ENCODE data around the gene ZDHHC14.

The ZDHHC14 gene

DNA sequence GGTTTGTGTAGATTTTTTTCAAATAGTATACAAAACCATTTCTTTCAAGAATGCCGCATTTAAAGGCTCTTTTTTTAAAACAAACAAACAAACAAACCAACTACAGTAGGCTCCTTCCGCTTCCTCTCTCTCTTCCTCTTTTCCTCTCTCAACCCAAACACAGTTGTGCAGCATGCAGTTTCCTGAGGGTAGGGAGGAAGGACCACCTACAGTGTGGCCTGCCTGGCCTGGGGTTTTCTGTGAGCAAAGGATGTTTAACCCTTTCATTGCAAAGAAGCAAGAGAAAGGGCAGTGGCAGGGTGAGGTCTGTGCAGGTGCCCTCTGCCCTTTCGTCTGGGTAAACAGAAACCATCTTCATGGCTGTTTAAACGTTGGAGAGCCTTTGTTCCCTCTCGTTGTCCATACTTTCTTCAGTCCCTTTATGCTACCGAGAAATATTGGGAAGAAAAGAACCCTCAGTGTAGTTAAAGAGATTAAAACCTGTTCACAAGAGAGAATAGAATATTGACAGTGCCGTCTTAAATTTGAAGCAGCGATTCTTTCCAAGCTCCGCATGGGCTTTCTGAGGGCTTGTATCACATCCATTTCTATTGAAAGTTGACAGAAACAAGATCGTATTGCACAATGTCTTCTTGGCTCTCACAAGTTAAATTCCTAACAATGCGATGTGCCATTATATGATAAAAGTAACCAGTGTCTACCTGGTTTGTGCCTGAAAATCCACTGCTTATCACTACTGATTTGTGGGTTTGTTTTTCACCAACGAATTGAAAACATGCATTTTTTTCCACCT, 226.5 kb downstream of the ZDHHC14 start:
- TF ChIP-seq CEBPB (IDR thresholded peaks at IDR 0.05), result peak; percentile 89
- no peak for TF ChIP-seq CREB1 (IDR thresholded peaks at IDR 0.05; ENCODE audit: low read depth)

DNA sequence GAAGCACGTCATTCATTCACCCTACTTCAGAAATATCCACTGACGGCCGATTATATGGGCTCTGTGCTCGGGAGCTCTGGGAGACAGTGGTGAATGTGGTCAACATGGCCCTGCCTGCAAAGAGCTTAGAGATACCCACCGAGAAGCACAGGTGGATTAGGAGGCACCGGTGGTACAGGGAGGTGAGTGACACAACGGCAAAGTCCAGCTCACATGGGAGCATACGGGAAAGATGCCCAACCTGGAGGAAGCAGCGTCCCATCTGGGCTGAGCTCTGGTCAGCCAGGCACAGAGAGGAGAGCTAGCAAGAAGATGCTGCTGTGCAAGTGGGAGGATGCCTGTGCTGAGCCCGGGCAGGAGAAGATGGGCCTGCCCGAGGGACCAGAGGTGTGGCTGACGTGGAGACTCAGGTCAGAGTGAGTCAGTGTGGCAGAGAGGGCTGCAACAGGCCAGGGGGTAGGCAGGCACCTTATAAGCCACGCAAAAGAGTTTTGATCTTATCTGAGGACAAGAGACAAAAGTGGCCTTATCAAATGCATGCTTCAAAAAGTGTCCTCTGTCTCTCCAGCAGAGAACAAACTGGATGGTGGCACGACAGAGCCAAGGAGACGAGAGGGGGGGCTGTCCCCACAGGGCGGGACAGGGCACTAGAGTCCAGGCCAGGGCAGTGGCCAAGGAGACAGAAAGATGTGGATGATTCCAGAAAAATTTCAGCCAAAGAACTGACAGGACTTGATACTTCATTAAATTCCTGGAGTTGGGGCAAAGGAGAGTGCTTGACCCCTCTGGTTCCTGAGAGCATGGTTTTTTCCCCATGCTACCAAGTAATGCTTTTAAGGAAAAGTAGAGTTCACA, 227.5 kb downstream of the ZDHHC14 start:
- TF ChIP-seq, protein P1, sequence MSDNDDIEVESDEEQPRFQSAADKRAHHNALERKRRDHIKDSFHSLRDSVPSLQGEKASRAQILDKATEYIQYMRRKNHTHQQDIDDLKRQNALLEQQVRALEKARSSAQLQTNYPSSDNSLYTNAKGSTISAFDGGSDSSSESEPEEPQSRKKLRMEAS (IDR thresholded peaks at IDR 0.05), result no peak
- no peak for TF ChIP-seq CEBPB (IDR thresholded peaks at IDR 0.05)
- TF ChIP-seq, protein P2, sequence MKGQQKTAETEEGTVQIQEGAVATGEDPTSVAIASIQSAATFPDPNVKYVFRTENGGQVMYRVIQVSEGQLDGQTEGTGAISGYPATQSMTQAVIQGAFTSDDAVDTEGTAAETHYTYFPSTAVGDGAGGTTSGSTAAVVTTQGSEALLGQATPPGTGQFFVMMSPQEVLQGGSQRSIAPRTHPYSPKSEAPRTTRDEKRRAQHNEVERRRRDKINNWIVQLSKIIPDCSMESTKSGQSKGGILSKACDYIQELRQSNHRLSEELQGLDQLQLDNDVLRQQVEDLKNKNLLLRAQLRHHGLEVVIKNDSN (IDR thresholded peaks at IDR 0.05), result no peak
- no peak for TF ChIP-seq YY1 (IDR thresholded peaks at IDR 0.05; ENCODE audit: low read depth)
- no peak for TF ChIP-seq TAF1 (IDR thresholded peaks at IDR 0.05; ENCODE audit: low read depth)
- no peak for TF ChIP-seq NFIC (IDR thresholded peaks at IDR 0.05)
- no peak for TF ChIP-seq EP300 (IDR thresholded peaks at IDR 0.05; ENCODE audit: borderline replicate concordance)
- no peak for TF ChIP-seq TCF12 (IDR thresholded peaks at IDR 0.05; ENCODE audit: low read depth)

DNA sequence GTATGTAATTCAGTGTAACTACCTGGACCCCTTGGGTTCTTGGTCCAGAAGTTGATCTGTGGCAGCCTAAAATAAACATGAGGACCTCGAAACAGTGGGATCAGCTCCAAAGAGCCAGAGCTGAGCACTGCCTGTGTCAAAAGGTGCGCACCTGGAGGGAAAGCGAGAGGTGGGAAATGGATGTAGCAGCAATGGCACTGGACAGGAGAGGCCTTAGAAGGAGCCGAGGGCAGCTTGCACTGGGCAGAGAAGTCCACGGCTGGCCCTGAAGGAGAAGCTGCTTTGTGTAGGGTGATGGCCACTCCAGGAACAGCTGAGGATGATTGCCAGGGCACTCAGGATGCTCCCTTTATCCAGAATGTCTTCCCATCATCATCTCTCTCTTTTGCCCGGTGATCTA, 228.1 kb downstream of the ZDHHC14 start:
- TF ChIP-seq, protein P3, sequence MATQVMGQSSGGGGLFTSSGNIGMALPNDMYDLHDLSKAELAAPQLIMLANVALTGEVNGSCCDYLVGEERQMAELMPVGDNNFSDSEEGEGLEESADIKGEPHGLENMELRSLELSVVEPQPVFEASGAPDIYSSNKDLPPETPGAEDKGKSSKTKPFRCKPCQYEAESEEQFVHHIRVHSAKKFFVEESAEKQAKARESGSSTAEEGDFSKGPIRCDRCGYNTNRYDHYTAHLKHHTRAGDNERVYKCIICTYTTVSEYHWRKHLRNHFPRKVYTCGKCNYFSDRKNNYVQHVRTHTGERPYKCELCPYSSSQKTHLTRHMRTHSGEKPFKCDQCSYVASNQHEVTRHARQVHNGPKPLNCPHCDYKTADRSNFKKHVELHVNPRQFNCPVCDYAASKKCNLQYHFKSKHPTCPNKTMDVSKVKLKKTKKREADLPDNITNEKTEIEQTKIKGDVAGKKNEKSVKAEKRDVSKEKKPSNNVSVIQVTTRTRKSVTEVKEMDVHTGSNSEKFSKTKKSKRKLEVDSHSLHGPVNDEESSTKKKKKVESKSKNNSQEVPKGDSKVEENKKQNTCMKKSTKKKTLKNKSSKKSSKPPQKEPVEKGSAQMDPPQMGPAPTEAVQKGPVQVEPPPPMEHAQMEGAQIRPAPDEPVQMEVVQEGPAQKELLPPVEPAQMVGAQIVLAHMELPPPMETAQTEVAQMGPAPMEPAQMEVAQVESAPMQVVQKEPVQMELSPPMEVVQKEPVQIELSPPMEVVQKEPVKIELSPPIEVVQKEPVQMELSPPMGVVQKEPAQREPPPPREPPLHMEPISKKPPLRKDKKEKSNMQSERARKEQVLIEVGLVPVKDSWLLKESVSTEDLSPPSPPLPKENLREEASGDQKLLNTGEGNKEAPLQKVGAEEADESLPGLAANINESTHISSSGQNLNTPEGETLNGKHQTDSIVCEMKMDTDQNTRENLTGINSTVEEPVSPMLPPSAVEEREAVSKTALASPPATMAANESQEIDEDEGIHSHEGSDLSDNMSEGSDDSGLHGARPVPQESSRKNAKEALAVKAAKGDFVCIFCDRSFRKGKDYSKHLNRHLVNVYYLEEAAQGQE (IDR thresholded peaks at IDR 0.05; ENCODE audit: low read depth), result no peak
- TF ChIP-seq YY1 (IDR thresholded peaks at IDR 0.05; ENCODE audit: low read depth) (no peak), TAF1 (IDR thresholded peaks at IDR 0.05; ENCODE audit: low read depth) (no peak), ZBTB7A (IDR thresholded peaks at IDR 0.05; ENCODE audit: low read depth) (no peak), TEAD4 (IDR thresholded peaks at IDR 0.05) (no peak), TCF12 (IDR thresholded peaks at IDR 0.05; ENCODE audit: low read depth) (no peak), FOXM1 (IDR thresholded peaks at IDR 0.05; ENCODE audit: borderline replicate concordance, low read depth) (no peak), EP300 (IDR thresholded peaks at IDR 0.05; ENCODE audit: borderline replicate concordance) (no peak), EGR1 (IDR thresholded peaks at IDR 0.05) (no peak), NFIC (IDR thresholded peaks at IDR 0.05) (no peak), CREB1 (IDR thresholded peaks at IDR 0.05; ENCODE audit: low read depth) (no peak), RAD21 (IDR thresholded peaks at IDR 0.05; ENCODE audit: low read depth) (no peak), CEBPB (IDR thresholded peaks at IDR 0.05) (no peak)
- TF ChIP-seq, protein P2 (IDR thresholded peaks at IDR 0.05), result no peak
- TF ChIP-seq, protein P1 (IDR thresholded peaks at IDR 0.05), result no peak

DNA sequence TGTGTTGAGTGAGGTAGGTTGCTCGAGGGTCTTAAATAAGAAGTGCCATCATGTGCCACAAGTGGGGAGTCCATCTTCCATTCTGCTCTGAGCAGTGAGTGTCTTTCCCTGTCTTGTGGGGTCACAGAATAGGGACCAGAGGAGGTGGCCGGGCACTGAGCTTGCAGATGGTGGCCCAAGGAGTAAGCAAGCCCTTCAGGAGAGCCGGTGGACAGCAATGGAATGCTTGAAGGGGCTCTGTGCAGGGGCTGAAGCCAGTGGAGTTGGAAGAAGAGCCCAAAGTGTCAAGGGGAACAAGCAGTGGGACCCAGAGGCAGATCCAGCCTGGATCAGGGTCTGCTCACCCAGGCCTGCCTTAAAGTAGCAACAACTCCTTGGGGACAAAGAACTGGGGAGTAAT, 228.6 kb downstream of the ZDHHC14 start:
- TF ChIP-seq FOXM1 (IDR thresholded peaks at IDR 0.05; ENCODE audit: borderline replicate concordance, low read depth), result no peak
- no peak for TF ChIP-seq NFIC (IDR thresholded peaks at IDR 0.05)
- no peak for TF ChIP-seq TCF12 (IDR thresholded peaks at IDR 0.05; ENCODE audit: low read depth)
- no peak for TF ChIP-seq ZBTB7A (IDR thresholded peaks at IDR 0.05; ENCODE audit: low read depth)
- TF ChIP-seq EP300 (IDR thresholded peaks at IDR 0.05; ENCODE audit: borderline replicate concordance), result no peak
- TF ChIP-seq YY1 (IDR thresholded peaks at IDR 0.05; ENCODE audit: low read depth), result no peak
- TF ChIP-seq, protein P1 (IDR thresholded peaks at IDR 0.05), result no peak
- no peak for TF ChIP-seq TAF1 (IDR thresholded peaks at IDR 0.05; ENCODE audit: low read depth)
- no peak for TF ChIP-seq CEBPB (IDR thresholded peaks at IDR 0.05)
- TF ChIP-seq, protein P2 (IDR thresholded peaks at IDR 0.05), result no peak
- no peak for TF ChIP-seq TEAD4 (IDR thresholded peaks at IDR 0.05)
- TF ChIP-seq CREB1 (IDR thresholded peaks at IDR 0.05; ENCODE audit: low read depth), result no peak
- no peak for TF ChIP-seq EGR1 (IDR thresholded peaks at IDR 0.05)
- TF ChIP-seq, protein P3 (IDR thresholded peaks at IDR 0.05; ENCODE audit: low read depth), result no peak
- no peak for TF ChIP-seq RAD21 (IDR thresholded peaks at IDR 0.05; ENCODE audit: low read depth)
